Activated naive CD8-positive, alpha-beta T cell treated with anti-CD3 and anti-CD28 coated beads, Interleukin-2, amount 50 U/mL, for 24 hours (primary cell): ENCODE results near the gene KLHL34.

ENCODE experiments used
- ATAC-seq: fragments of 150-1000 bp; cut with Tn5 transposase; one replicate; pipeline ENCODE4 v1.10.0; 2021
- DNase-seq: peaks from one replicate; pipeline ENCODE4 v3.0.0; 2021
- H3K27ac Mint-ChIP-seq: one replicate; pipeline ENCODE4 v1.8.0; 2021; ENCODE audit warnings: mild to moderate bottlenecking, mixed read lengths
- H3K27me3 Mint-ChIP-seq: one replicate; pipeline ENCODE4 v1.8.0; 2021; ENCODE audit warnings: mixed read lengths
- H3K36me3 Mint-ChIP-seq: one replicate; pipeline ENCODE4 v1.8.0; 2021; ENCODE audit warnings: low read depth, mixed read lengths
- H3K4me1 Mint-ChIP-seq: one replicate; pipeline ENCODE4 v1.8.0; 2021; ENCODE audit warnings: mixed read lengths
- H3K4me3 Mint-ChIP-seq: one replicate; pipeline ENCODE4 v1.8.0; 2021; ENCODE audit warnings: mild to moderate bottlenecking, moderate library complexity, mixed read lengths
- H3K9me3 Mint-ChIP-seq: one replicate; pipeline ENCODE4 v1.8.0; 2021; ENCODE audit warnings: mixed read lengths

KLHL34 gene

GRCh38 chrX:21658152-21658737 lies at the start of gene KLHL34:
TSS of gene KLHL34 (minus strand) at chrX:21658330. CDS start at chrX:21657788, 542 bp downstream.
- no peaks in the 10 kb centered on the region for H3K36me3 Mint-ChIP-seq
- peak; percentile 6 for DNase-seq
- no peak within 1 kb of the TSS for H3K27ac Mint-ChIP-seq
- H3K9me3 Mint-ChIP-seq, result no peaks in the 10 kb centered on the region
- H3K4me3 Mint-ChIP-seq, result peak within 1 kb of the TSS; percentile 52
- H3K4me1 Mint-ChIP-seq, result peaks cover 4% of the 10 kb centered on the region
- ATAC-seq, result no peak
- H3K27me3 Mint-ChIP-seq, result peaks cover 12% of the 10 kb centered on the region

- ATAC-seq, result no peak
- DNase-seq, result no peak
- Mint-ChIP-seq H3K4me3 (no peak overlapping the region), H3K27ac (no peak overlapping the region), H3K36me3 (no peaks in the 10 kb centered on the region), H3K4me1 (no peaks in the 10 kb centered on the region), H3K9me3 (no peaks in the 10 kb centered on the region), H3K27me3 (no peaks in the 10 kb centered on the region)
Observed at GRCh38 chrX:21705225-21705624, 47.1 kb upstream of the KLHL34 start.

- no peak overlapping the region for H3K4me3 Mint-ChIP-seq
- no peaks in the 10 kb centered on the region for H3K9me3 Mint-ChIP-seq
- DNase-seq, result no peak
- no peaks in the 10 kb centered on the region for H3K4me1 Mint-ChIP-seq
- H3K36me3 Mint-ChIP-seq, result no peaks in the 10 kb centered on the region
- H3K27ac Mint-ChIP-seq, result no peak overlapping the region
- no peak for ATAC-seq
- H3K27me3 Mint-ChIP-seq, result no peaks in the 10 kb centered on the region
Observed at GRCh38 chrX:21702725-21703124, 44.6 kb upstream of the KLHL34 start.

GRCh38 chrX:21700967-21701366 lies 42.8 kb upstream of the KLHL34 start:
- H3K27ac Mint-ChIP-seq, result no peak overlapping the region
- H3K4me3 Mint-ChIP-seq, result no peak overlapping the region
- H3K36me3 Mint-ChIP-seq, result no peaks in the 10 kb centered on the region
- no peak for ATAC-seq
- no peaks in the 10 kb centered on the region for H3K4me1 Mint-ChIP-seq
- H3K27me3 Mint-ChIP-seq, result no peaks in the 10 kb centered on the region
- DNase-seq, result no peak
- H3K9me3 Mint-ChIP-seq, result no peaks in the 10 kb centered on the region

- no peaks in the 10 kb centered on the region for H3K4me1 Mint-ChIP-seq
- H3K4me3 Mint-ChIP-seq, result no peak overlapping the region
- H3K36me3 Mint-ChIP-seq, result no peaks in the 10 kb centered on the region
- DNase-seq (no peak), ATAC-seq (no peak)
- no peaks in the 10 kb centered on the region for H3K9me3 Mint-ChIP-seq
- H3K27me3 Mint-ChIP-seq, result no peaks in the 10 kb centered on the region
- H3K27ac Mint-ChIP-seq, result no peak overlapping the region
Observed at GRCh38 chrX:21700275-21700674, 42.1 kb upstream of the KLHL34 start.

GRCh38 chrX:21699136-21699535 lies 41.0 kb upstream of the KLHL34 start:
- DNase-seq (no peak), ATAC-seq (no peak)
- no peaks in the 10 kb centered on the region for H3K27me3 Mint-ChIP-seq
- H3K9me3 Mint-ChIP-seq, result no peaks in the 10 kb centered on the region
- no peaks in the 10 kb centered on the region for H3K36me3 Mint-ChIP-seq
- no peaks in the 10 kb centered on the region for H3K4me1 Mint-ChIP-seq
- H3K4me3 Mint-ChIP-seq, result no peak overlapping the region
- H3K27ac Mint-ChIP-seq, result no peak overlapping the region

GRCh38 chrX:21698272-21698671 lies 40.1 kb upstream of the KLHL34 start:
- Mint-ChIP-seq H3K27ac (no peak overlapping the region), H3K9me3 (no peaks in the 10 kb centered on the region), H3K4me1 (no peaks in the 10 kb centered on the region), H3K36me3 (no peaks in the 10 kb centered on the region), H3K27me3 (no peaks in the 10 kb centered on the region), H3K4me3 (no peak overlapping the region)
- DNase-seq (no peak), ATAC-seq (no peak)

- H3K4me3 Mint-ChIP-seq, result no peak overlapping the region
- H3K36me3 Mint-ChIP-seq, result peaks cover 2% of the 10 kb centered on the region
- H3K9me3 Mint-ChIP-seq, result no peaks in the 10 kb centered on the region
- ATAC-seq (no peak), DNase-seq (no peak)
- no peaks in the 10 kb centered on the region for H3K27me3 Mint-ChIP-seq
- H3K4me1 Mint-ChIP-seq, result peaks cover 4% of the 10 kb centered on the region
- no peak overlapping the region for H3K27ac Mint-ChIP-seq
Observed at GRCh38 chrX:21691512-21692018, 33.4 kb upstream of the KLHL34 start.

- Mint-ChIP-seq H3K4me3 (no peak overlapping the region), H3K27me3 (no peaks in the 10 kb centered on the region), H3K27ac (no peak overlapping the region), H3K4me1 (peaks cover 7% of the 10 kb centered on the region), H3K36me3 (no peaks in the 10 kb centered on the region), H3K9me3 (no peaks in the 10 kb centered on the region)
- ATAC-seq (no peak), DNase-seq (no peak)
Observed at GRCh38 chrX:21683941-21684340, 25.8 kb upstream of the KLHL34 start.

GRCh38 chrX:21678048-21678612 lies 20.0 kb upstream of the KLHL34 start:
- DNase-seq (no peak), ATAC-seq (no peak)
- H3K9me3 Mint-ChIP-seq, result no peaks in the 10 kb centered on the region
- no peaks in the 10 kb centered on the region for H3K36me3 Mint-ChIP-seq
- H3K27me3 Mint-ChIP-seq, result no peaks in the 10 kb centered on the region
- H3K4me1 Mint-ChIP-seq, result no peaks in the 10 kb centered on the region
- H3K27ac Mint-ChIP-seq, result no peak overlapping the region
- H3K4me3 Mint-ChIP-seq, result no peak overlapping the region

GRCh38 chrX:21675931-21676330 lies 17.8 kb upstream of the KLHL34 start:
- no peak overlapping the region for H3K27ac Mint-ChIP-seq
- no peak overlapping the region for H3K4me3 Mint-ChIP-seq
- H3K27me3 Mint-ChIP-seq, result no peaks in the 10 kb centered on the region
- DNase-seq, result no peak
- no peaks in the 10 kb centered on the region for H3K36me3 Mint-ChIP-seq
- H3K4me1 Mint-ChIP-seq, result no peaks in the 10 kb centered on the region
- no peak for ATAC-seq
- no peaks in the 10 kb centered on the region for H3K9me3 Mint-ChIP-seq

- no peaks in the 10 kb centered on the region for H3K27me3 Mint-ChIP-seq
- H3K4me1 Mint-ChIP-seq, result no peaks in the 10 kb centered on the region
- H3K27ac Mint-ChIP-seq, result no peak overlapping the region
Observed at GRCh38 chrX:21674430-21675186, 16.5 kb upstream of the KLHL34 start.

GRCh38 chrX:21666679-21667078 lies 8.5 kb upstream of the KLHL34 start:
- H3K27me3 Mint-ChIP-seq, result peaks cover 4% of the 10 kb centered on the region
- H3K36me3 Mint-ChIP-seq, result no peaks in the 10 kb centered on the region
- no peak overlapping the region for H3K27ac Mint-ChIP-seq
- H3K4me3 Mint-ChIP-seq, result no peak overlapping the region
- no peaks in the 10 kb centered on the region for H3K4me1 Mint-ChIP-seq
- no peaks in the 10 kb centered on the region for H3K9me3 Mint-ChIP-seq
- no peak for ATAC-seq
- DNase-seq, result no peak

More at GRCh38 chrX:21674430-21675186, 16.5 kb upstream of the KLHL34 start:
- H3K4me3 Mint-ChIP-seq, result no peak overlapping the region
- ATAC-seq (no peak), DNase-seq (no peak)
- H3K9me3 Mint-ChIP-seq, result no peaks in the 10 kb centered on the region
- no peaks in the 10 kb centered on the region for H3K36me3 Mint-ChIP-seq

GRCh38 chrX:21666252-21666651 lies 8.1 kb upstream of the KLHL34 start:
- DNase-seq (no peak), ATAC-seq (no peak)
- H3K36me3 Mint-ChIP-seq, result no peaks in the 10 kb centered on the region
- peaks cover 4% of the 10 kb centered on the region for H3K27me3 Mint-ChIP-seq
- H3K9me3 Mint-ChIP-seq, result no peaks in the 10 kb centered on the region
- H3K4me3 Mint-ChIP-seq, result no peak overlapping the region
- no peaks in the 10 kb centered on the region for H3K4me1 Mint-ChIP-seq
- no peak overlapping the region for H3K27ac Mint-ChIP-seq

- no peak overlapping the region for H3K27ac Mint-ChIP-seq
- no peak overlapping the region for H3K4me3 Mint-ChIP-seq
- H3K4me1 Mint-ChIP-seq, result peaks cover 2% of the 10 kb centered on the region
- no peaks in the 10 kb centered on the region for H3K9me3 Mint-ChIP-seq
- ATAC-seq, result no peak
- H3K27me3 Mint-ChIP-seq, result peaks cover 13% of the 10 kb centered on the region
- no peaks in the 10 kb centered on the region for H3K36me3 Mint-ChIP-seq
- no peak for DNase-seq
Observed at GRCh38 chrX:21662761-21663160, 4.6 kb upstream of the KLHL34 start.
